ENCODE measurements around the gene TRERF1.

DNA sequence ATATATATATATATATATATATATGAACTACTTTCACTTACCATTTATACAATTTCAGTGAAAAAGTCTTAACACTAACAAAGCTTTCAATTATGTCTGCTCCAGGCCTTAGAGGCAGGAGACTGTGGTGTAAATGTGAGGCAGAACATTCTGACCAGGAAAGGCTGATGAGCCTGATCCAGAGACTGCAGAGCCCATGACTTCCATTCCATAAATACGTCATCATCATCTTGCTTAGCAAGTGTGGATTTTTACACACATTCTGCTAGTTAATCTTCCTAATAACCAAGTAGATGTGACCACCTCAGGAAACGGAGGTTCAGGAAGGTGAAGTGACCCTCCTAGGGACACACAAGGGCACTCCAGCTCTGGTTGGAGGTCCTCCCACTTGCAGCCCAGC, 14.9 kb downstream of the TRERF1 start:
- TF ChIP-seq POLR2A (IDR thresholded peaks at IDR 0.05) = no peak
- TF ChIP-seq, protein P1, sequence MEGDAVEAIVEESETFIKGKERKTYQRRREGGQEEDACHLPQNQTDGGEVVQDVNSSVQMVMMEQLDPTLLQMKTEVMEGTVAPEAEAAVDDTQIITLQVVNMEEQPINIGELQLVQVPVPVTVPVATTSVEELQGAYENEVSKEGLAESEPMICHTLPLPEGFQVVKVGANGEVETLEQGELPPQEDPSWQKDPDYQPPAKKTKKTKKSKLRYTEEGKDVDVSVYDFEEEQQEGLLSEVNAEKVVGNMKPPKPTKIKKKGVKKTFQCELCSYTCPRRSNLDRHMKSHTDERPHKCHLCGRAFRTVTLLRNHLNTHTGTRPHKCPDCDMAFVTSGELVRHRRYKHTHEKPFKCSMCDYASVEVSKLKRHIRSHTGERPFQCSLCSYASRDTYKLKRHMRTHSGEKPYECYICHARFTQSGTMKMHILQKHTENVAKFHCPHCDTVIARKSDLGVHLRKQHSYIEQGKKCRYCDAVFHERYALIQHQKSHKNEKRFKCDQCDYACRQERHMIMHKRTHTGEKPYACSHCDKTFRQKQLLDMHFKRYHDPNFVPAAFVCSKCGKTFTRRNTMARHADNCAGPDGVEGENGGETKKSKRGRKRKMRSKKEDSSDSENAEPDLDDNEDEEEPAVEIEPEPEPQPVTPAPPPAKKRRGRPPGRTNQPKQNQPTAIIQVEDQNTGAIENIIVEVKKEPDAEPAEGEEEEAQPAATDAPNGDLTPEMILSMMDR (IDR thresholded peaks at IDR 0.05) = no peak

Measured in thyroid gland (tissue), 4 donors.